ENCODE data around the gene SYNCRIP. TPM values are rescaled to one million over a fixed set of nuclear protein-coding genes. Genes with fewer than 3 reads are reported as not detected.

The SYNCRIP gene
- polyA plus RNA-seq, 1 of the 3 experiments (the other 2 are of a cell fraction) = 15.9 TPM

- peaks cover 44% of the 10 kb centered on the region for H4K20me1 ChIP-seq (ENCODE audit: insufficient read depth)
- ChIA-PET POLR2A (interaction anchor here (0.9 to 3.9 kb wide), 2 partner anchors 10 to 35 kb away, joined by 3 to 149 read pairs; partner anchors contain the start of gene SYNCRIP), CTCF (interaction anchor here (1.1 kb wide), 1 partner anchor 1871 kb away, joined by 3 read pairs; no protein-coding TSS in a partner anchor)
- no peaks in the 10 kb centered on the region for H3K27me3 ChIP-seq (ENCODE audit: insufficient read depth)
- H3K4me2 ChIP-seq = peak overlapping the region; percentile 82
- H3K9me3 ChIP-seq = no peaks in the 10 kb centered on the region
- H3K79me2 ChIP-seq (ENCODE audit: insufficient read depth) = peaks cover 78% of the 10 kb centered on the region
- no peak overlapping the region for H2AFZ ChIP-seq (ENCODE audit: low read depth)
- DNase-seq = no peak
- peaks cover 6 to 10% of the 10 kb centered on the region in 2 experiments; a peak in 3 of 4 replicates for H3K4me1 ChIP-seq (ENCODE audit: control insufficient read depth in 1 of 2, insufficient read depth in 2 of 2, low read depth in 1 of 2, low read length in 1 of 2)
- H3K9ac ChIP-seq = peak overlapping the region; percentile 98
- H3F3A ChIP-seq (replicated peaks; ENCODE audit: insufficient read depth) = peaks cover 58% of the 10 kb centered on the region
- 0 out of 2 replicates have a peak, but pooled peaks have one; percentile 11 for TF ChIP-seq TAF1 (IDR thresholded peaks at IDR 0.05; ENCODE audit: borderline replicate concordance, low read depth, low read length)
- no peak for TF ChIP-seq MAX (IDR thresholded peaks at IDR 0.05; ENCODE audit: low read depth)
- TF ChIP-seq RCOR1 (IDR thresholded peaks at IDR 0.05; ENCODE audit: low read length) = no peak
- WGBS (ENCODE audit: low lambda C conversion rate) = 10% methylated on average over 6 of the region's 6 CpGs
- peak overlapping the region; percentile 36 to 71 for H3K27ac ChIP-seq (ENCODE audit: low read depth in 2 of 2, low read length in 1 of 2)
- H3K4me3 ChIP-seq (ENCODE audit: low read depth in 2 of 2, low read length in 1 of 2) = peak overlapping the region; percentile 78 to 96
- H3K9me2 ChIP-seq = no peaks in the 10 kb centered on the region
- peaks cover 34 to 42% of the 10 kb centered on the region in 2 experiments for H3K36me3 ChIP-seq (replicated peaks in 1 of 2; ENCODE audit: control insufficient read depth in 1 of 2, insufficient read depth in 2 of 2, low read length in 1 of 2)
Measured at GRCh38 chr6:85676086-85676729, 33.5 kb upstream of the SYNCRIP start.

- TF ChIP-seq REST (IDR thresholded peaks at IDR 0.05; ENCODE audit: low read depth, low read length) = no peak
- TF ChIP-seq MXI1 (IDR thresholded peaks at IDR 0.05; ENCODE audit: low read depth, low read length) = no peak
- TF ChIP-seq FOXM1 (IDR thresholded peaks at IDR 0.05; ENCODE audit: low read depth) = no peak
- peak; percentile 20; the same call in 1 of the 2 replicates for TF ChIP-seq POLR2AphosphoS5 (IDR thresholded peaks at IDR 0.05; ENCODE audit: low read depth, low read length)
- TF ChIP-seq FOSL2 (IDR thresholded peaks at IDR 0.05; ENCODE audit: borderline replicate concordance, low read depth) = peak; percentile 51; the same call in 1 of the 2 replicates
- peak; percentile 18; the same call in 1 of the 2 replicates for TF ChIP-seq TCF12 (IDR thresholded peaks at IDR 0.05)
- no peak for TF ChIP-seq FOXJ3 (CRISPR knock-in tag; IDR thresholded peaks at IDR 0.05)
- Histone ChIP-seq H3K9me2 (no peaks in the 10 kb centered on the region), H3K27me3 (ENCODE audit: insufficient read depth) (no peaks in the 10 kb centered on the region), H3K9ac (peak overlapping the region; percentile 98; the same call in 1 of the 2 replicates), H2AFZ (ENCODE audit: low read depth) (no peak overlapping the region), H3K4me1 (ENCODE audit: control insufficient read depth in 1 of 2, insufficient read depth in 2 of 2, low read depth in 1 of 2, low read length in 1 of 2) (peaks cover 4 to 10% of the 10 kb centered on the region in 2 experiments; a peak in 3 of 4 replicates), H3K4me3 (ENCODE audit: low read depth in 2 of 2, low read length in 1 of 2) (peak overlapping the region; percentile 78 to 96), H3K36me3 (replicated peaks in 1 of 2; ENCODE audit: control insufficient read depth in 1 of 2, insufficient read depth in 2 of 2, low read length in 1 of 2) (peaks cover 34 to 42% of the 10 kb centered on the region in 2 experiments), H4K20me1 (ENCODE audit: insufficient read depth) (peaks cover 44% of the 10 kb centered on the region), H3K4me2 (peak overlapping the region; percentile 82), H3F3A (replicated peaks; ENCODE audit: insufficient read depth) (peaks cover 68% of the 10 kb centered on the region), H3K27ac (ENCODE audit: low read depth in 2 of 2, low read length in 1 of 2) (peak overlapping the region; percentile 28 to 71), H3K79me2 (ENCODE audit: insufficient read depth) (peaks cover 70% of the 10 kb centered on the region), H3K9me3 (no peaks in the 10 kb centered on the region)
- CTCF ChIA-PET = interaction anchor here (0.8 kb wide), 1 partner anchor 9 kb away, joined by 3 read pairs; no protein-coding TSS in a partner anchor
- POLR2A ChIA-PET = interaction anchor here (0.9 to 3.9 kb wide), 4 partner anchors 9 to 34 kb away, joined by 3 to 149 read pairs (median 6); partner anchors contain the start of gene SYNCRIP
- DNase-seq = no peak
- 74% methylated on average over 4 of the region's 4 CpGs for WGBS (ENCODE audit: low lambda C conversion rate)
Measured at GRCh38 chr6:85675030-85675819, 32.5 kb upstream of the SYNCRIP start.

Data from SK-N-SH (cell line).